Gastrocnemius medialis (tissue), 4 donors: Measurements from ENCODE around the gene CHST11.

ENCODE experiments used
- POLR2A ChIP-seq, 2 donors: fragments of 450-650 bp; IDR thresholded peaks; one replicate each; pipeline ENCODE4 v1.6.1; 2017; ENCODE audit warnings: antibody characterized with exemption in 2 of 2, mild to moderate bottlenecking in 2 of 2, moderate library complexity in 2 of 2
- TF ChIP-seq, protein P1 (sequence below), 5 experiments: fragments of 450-650 bp in 3 of 5; fragments of 200-600 bp in 2 of 5; sonication (generic) in 2 of 5; IDR thresholded peaks in 4 of 5; conservative IDR thresholded peaks in 1 of 5; 1 replicate in 4 of 5; 2 replicates in 1 of 5; pipeline ENCODE4 v1.5.1; 2016 to 2019; ENCODE audit warnings: antibody characterized with exemption in 5 of 5, mild to moderate bottlenecking in 3 of 5, moderate library complexity in 3 of 5

DNA sequence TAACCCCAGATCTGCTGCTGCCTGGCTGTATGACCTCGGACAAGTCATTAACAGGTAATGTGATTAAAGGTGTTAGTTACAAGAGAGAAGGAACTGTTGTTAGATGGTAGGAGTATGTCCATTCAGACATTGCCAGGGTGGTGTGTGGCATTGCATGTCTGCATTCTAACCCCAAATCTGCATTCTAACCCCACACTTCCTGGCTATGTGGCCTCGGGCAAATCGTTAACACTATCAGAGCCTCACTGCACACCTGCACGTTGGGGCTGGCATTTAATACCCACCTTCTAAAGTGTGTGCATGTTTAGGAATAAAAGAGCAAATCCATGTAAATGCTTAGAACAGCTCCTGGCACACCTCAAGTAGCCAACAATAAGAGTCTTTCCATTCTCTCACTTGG lies 46.4 kb downstream of the CHST11 start:
- no peak for TF ChIP-seq POLR2A (IDR thresholded peaks at IDR 0.05)
- TF ChIP-seq, protein P1, sequence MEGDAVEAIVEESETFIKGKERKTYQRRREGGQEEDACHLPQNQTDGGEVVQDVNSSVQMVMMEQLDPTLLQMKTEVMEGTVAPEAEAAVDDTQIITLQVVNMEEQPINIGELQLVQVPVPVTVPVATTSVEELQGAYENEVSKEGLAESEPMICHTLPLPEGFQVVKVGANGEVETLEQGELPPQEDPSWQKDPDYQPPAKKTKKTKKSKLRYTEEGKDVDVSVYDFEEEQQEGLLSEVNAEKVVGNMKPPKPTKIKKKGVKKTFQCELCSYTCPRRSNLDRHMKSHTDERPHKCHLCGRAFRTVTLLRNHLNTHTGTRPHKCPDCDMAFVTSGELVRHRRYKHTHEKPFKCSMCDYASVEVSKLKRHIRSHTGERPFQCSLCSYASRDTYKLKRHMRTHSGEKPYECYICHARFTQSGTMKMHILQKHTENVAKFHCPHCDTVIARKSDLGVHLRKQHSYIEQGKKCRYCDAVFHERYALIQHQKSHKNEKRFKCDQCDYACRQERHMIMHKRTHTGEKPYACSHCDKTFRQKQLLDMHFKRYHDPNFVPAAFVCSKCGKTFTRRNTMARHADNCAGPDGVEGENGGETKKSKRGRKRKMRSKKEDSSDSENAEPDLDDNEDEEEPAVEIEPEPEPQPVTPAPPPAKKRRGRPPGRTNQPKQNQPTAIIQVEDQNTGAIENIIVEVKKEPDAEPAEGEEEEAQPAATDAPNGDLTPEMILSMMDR (IDR thresholded peaks at IDR 0.05 in 4 of 5, conservative IDR thresholded peaks at IDR 0.05 in 1 of 5), result no peak
